Measurements from ENCODE around the gene C4A. TPM values are rescaled to one million over a fixed set of nuclear protein-coding genes. Genes with fewer than 3 reads are reported as not detected.

The C4A gene
- total and polyA plus RNA-seq, 10 of the 15 experiments (the other 5 are each of a cell fraction or from before 2014, with no cell fraction given): 0.13 to 5.4 (median 0.88) TPM; not detected in 1

DNA sequence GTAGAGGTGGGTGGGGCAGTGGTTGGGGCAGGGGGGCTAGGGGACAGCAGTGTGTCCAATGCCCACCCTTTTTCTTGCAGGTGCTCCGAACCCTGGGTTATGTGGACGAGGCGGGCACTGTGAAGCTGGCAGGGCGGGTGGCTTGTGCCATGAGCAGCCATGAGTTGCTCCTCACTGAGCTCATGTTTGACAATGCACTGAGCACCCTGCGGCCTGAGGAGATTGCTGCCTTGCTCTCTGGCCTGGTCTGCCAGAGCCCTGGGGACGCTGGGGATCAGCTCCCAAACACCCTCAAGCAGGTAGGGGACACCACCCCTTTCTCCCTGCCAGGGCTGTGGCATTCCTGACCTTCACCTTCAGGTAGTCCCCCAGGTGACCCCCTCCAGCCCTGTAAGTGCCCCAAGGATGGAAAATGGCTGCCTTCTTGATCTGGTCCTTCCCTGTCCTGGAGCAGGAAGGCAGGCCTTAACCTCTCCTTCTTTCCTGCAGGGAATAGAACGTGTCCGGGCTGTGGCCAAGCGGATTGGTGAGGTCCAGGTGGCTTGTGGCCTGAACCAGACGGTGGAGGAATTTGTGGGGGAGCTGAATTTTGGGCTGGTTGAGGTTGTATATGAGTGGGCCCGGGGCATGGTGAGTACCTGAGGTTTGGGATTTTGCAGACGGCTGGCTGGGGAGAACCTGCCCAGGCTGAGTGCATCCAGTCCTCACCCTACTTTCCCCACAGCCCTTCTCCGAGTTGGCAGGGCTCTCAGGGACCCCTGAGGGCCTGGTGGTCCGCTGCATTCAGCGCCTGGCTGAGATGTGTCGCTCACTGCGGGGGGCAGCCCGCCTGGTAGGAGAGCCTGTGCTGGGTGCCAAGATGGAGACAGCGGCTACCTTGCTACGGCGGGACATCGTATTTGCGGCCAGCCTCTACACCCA, 12.8 kb upstream of the C4A start:
- Histone ChIP-seq H3K79me2 (ENCODE audit: control insufficient read depth, insufficient read depth, low read length) (peaks cover 22% of the 10 kb centered on the region), H3K4me3 (no peak overlapping the region), H3K9me3 (replicated peaks; ENCODE audit: control insufficient read depth, insufficient read depth, low read length) (no peaks in the 10 kb centered on the region), H3K9ac (ENCODE audit: control insufficient read depth, insufficient read depth, low read length) (no peak overlapping the region), H3K27ac (ENCODE audit: control insufficient read depth, insufficient read depth) (no peak overlapping the region), H2AFZ (ENCODE audit: control insufficient read depth, low read depth, low read length) (no peak overlapping the region), H3K4me2 (ENCODE audit: control insufficient read depth, insufficient read depth) (no peak overlapping the region), H4K20me1 (ENCODE audit: control insufficient read depth, insufficient read depth) (no peaks in the 10 kb centered on the region), H3K36me3 (ENCODE audit: control insufficient read depth in 2 of 2, insufficient read depth in 2 of 2, low read length in 1 of 2) (peaks cover 11 to 16% of the 10 kb centered on the region in 2 experiments; a peak in 3 of 4 replicates), H3K4me1 (ENCODE audit: control insufficient read depth, insufficient read depth, low read length) (peaks cover 13% of the 10 kb centered on the region), H3K27me3 (replicated peaks in 1 of 2; ENCODE audit: control insufficient read depth in 2 of 2, insufficient read depth in 2 of 2, low read length in 1 of 2) (no peaks in the 10 kb centered on the region)
- ChIA-PET RAD21 (ENCODE audit: unreplicated experiment) (no interaction called here), SMC1A (ENCODE audit: uncharacterized antibody, unreplicated experiment) (interaction anchor here (1.4 kb wide), 1 partner anchor 10 kb away, joined by 5 read pairs; the partner anchor contains the start of genes NELFE and SKIC2), POLR2A (no interaction called here), CTCF (interaction anchor here (0.9 to 1.1 kb wide), 2 partner anchors 11 to 17 kb away, joined by 3 read pairs; no protein-coding TSS in a partner anchor)
- intact Hi-C loops (cut with micrococcal nuclease; ENCODE audit: unreplicated experiment): no loop called here
- FAIRE-seq (no peak), DNase-seq (ENCODE audit: low read depth, low spot score) (no peak), ATAC-seq (no peak)
- in situ Hi-C loops (cut with MboI): no loop called here
- 88% methylated on average over 23 of the region's 23 CpGs for WGBS (ENCODE audit: insufficient coverage, insufficient replicate concordance, low lambda C conversion rate, missing lambda C conversion rate)
- BruUV-seq (replicated peaks): no TSS peak
- TF ChIP-seq RELA (IDR thresholded peaks at IDR 0.05; ENCODE audit: borderline replicate concordance, partially characterized antibody) (no peak), EGR1 (IDR thresholded peaks at IDR 0.05; ENCODE audit: borderline replicate concordance in 1 of 2, low read depth in 2 of 2, low read length in 2 of 2) (no peak), SIX5 (IDR thresholded peaks at IDR 0.05; ENCODE audit: low read depth, low read length, severe bottlenecking) (no peak), CBFB (IDR thresholded peaks at IDR 0.05; ENCODE audit: low read depth) (no peak), MTA2 (IDR thresholded peaks at IDR 0.05; ENCODE audit: low read depth) (no peak), HDAC2 (IDR thresholded peaks at IDR 0.05) (no peak), ZBED1 (IDR thresholded peaks at IDR 0.05; ENCODE audit: borderline replicate concordance) (no peak), CREM (IDR thresholded peaks at IDR 0.05; ENCODE audit: low read depth) (no peak), ATF2 (IDR thresholded peaks at IDR 0.05; ENCODE audit: low read length) (no peak), RBBP5 (conservative IDR thresholded peaks at IDR 0.05) (no peak), BCL3 (IDR thresholded peaks at IDR 0.05; ENCODE audit: borderline replicate concordance, insufficient read depth, low read depth, low read length, poor library complexity, severe bottlenecking) (no peak), ZNF24 (IDR thresholded peaks at IDR 0.05) (no peak), PRDM15 (CRISPR knock-in tag; IDR thresholded peaks at IDR 0.05) (no peak)
- TF ChIP-seq, protein P1, sequence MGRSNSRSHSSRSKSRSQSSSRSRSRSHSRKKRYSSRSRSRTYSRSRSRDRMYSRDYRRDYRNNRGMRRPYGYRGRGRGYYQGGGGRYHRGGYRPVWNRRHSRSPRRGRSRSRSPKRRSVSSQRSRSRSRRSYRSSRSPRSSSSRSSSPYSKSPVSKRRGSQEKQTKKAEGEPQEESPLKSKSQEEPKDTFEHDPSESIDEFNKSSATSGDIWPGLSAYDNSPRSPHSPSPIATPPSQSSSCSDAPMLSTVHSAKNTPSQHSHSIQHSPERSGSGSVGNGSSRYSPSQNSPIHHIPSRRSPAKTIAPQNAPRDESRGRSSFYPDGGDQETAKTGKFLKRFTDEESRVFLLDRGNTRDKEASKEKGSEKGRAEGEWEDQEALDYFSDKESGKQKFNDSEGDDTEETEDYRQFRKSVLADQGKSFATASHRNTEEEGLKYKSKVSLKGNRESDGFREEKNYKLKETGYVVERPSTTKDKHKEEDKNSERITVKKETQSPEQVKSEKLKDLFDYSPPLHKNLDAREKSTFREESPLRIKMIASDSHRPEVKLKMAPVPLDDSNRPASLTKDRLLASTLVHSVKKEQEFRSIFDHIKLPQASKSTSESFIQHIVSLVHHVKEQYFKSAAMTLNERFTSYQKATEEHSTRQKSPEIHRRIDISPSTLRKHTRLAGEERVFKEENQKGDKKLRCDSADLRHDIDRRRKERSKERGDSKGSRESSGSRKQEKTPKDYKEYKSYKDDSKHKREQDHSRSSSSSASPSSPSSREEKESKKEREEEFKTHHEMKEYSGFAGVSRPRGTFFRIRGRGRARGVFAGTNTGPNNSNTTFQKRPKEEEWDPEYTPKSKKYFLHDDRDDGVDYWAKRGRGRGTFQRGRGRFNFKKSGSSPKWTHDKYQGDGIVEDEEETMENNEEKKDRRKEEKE (IDR thresholded peaks at IDR 0.05): no peak

Measured in GM12878 (cell line).